IPS-11a (cell line): ENCODE measurements around the gene ERC1.
"Not testable (repeated sequence)": the region's sequence is repeated elsewhere in the genome, so short reads cannot be mapped to it uniquely, and the experiment has no call there.

Experiments
- H3K4me3 ChIP-seq: one replicate; pipeline ENCODE4 v1.5.1; 2013; ENCODE audit warnings: low read depth, low read length, control low read depth

Gene ERC1

GRCh38 chr12:1069846-1070245 lies 78.8 kb downstream of the ERC1 start:
- H3K4me3 ChIP-seq: no peak overlapping the region

DNA sequence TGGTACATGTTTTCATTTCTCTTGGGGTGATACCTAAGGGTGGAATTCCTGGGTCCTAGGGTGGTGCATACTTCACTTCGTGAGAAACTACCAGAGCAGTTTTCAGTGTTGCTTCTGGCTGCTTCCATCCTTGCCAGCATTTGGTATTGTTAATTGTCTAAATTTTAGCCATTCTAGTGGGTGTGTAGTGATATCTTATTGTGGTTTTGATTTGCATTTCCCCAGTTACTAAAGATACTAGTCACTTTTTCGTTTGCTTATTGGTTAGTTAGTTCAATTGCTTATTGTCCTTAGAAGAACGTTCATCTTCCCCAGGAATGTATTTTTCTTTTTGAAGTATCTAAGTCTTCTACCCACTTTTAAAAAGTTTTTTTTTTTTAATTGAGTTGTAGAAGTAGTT lies 80.2 kb downstream of the ERC1 start:
- H3K4me3 ChIP-seq: no peak overlapping the region

- no peak overlapping the region for H3K4me3 ChIP-seq
These were observed 82.6 kb downstream of the ERC1 start for GRCh38 chr12:1073652-1074051.

DNA sequence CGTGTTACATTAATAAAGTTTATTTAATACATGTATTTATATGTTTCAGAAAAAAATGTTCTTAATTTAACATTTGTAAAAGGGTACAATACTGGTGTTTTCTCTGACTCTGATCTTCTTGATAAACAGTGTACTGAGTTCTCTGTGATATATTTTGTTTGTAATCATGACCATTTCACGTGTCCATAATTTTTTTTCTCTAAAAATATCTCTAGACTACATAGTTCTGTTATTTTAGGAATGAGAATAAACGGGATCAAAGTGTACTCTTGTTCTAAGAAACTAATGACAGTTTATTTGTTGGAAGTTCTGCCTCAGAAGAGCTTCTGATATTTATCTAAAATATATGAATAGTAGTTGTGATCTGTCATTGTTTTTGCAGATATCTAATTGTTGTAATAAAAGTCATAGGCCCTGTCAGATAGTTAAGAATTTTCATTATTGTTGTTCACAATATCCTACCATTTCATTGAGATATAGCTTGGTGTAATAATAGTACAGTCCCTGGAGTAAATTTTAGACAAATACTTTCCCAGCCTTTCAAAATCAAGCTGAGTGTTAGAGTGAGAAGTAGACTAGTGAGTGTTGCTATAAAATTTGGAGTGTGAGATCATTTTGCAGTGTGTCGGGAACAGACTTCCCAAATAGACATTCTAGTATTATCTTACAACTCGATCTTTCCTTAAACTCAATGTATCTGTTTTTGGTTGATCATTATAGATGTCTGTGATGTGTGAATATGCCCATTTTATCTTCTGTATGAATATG lies 86.2 kb downstream of the ERC1 start:
- H3K4me3 ChIP-seq: no peak overlapping the region

DNA sequence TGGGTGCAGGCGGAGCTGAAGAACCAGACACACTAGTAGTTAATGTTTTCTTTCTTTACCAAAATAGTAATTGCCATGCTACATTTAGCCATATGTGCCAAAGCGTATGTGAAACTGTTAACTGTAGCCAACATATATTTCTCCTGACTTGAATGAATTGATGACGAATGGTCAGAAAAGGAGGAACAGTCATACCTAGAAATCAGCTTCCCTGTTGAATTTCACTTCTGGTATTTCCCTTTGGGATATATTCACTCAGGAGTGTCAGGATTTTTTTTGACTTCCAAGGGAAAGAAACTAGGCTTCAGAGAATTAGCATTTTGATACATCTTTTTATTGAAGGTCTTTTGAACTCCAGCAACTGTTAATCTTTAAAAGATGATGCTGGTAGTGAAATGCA lies 87.0 kb downstream of the ERC1 start:
- no peak overlapping the region for H3K4me3 ChIP-seq

- H3K4me3 ChIP-seq: no peak overlapping the region
These were observed 89.6 kb downstream of the ERC1 start for GRCh38 chr12:1080520-1081223.

GRCh38 chr12:1083151-1083888 lies 92.3 kb downstream of the ERC1 start:
- no peak overlapping the region for H3K4me3 ChIP-seq

- no peak overlapping the region for H3K4me3 ChIP-seq
These were observed 92.9 kb downstream of the ERC1 start for GRCh38 chr12:1083889-1084262.

DNA sequence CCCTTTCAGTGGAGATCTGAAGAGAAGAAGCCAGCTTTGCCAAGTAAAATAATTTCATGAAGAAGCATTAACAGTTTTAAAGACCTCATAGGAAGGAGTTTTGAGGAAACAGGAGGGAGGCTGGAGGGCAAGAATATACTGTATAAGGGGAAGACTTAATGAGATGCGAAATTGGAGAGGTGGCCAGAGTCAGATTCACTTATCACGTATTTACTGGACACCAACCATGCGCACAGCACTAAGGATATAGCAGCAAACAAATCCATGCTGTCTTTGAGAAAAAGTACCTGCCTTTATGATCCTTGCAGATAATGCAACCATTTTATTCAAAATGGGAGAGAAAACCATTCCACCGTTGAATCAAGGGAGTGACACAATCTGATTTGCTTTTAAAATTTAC lies 100.3 kb downstream of the ERC1 start:
- H3K4me3 ChIP-seq: no peak overlapping the region

DNA sequence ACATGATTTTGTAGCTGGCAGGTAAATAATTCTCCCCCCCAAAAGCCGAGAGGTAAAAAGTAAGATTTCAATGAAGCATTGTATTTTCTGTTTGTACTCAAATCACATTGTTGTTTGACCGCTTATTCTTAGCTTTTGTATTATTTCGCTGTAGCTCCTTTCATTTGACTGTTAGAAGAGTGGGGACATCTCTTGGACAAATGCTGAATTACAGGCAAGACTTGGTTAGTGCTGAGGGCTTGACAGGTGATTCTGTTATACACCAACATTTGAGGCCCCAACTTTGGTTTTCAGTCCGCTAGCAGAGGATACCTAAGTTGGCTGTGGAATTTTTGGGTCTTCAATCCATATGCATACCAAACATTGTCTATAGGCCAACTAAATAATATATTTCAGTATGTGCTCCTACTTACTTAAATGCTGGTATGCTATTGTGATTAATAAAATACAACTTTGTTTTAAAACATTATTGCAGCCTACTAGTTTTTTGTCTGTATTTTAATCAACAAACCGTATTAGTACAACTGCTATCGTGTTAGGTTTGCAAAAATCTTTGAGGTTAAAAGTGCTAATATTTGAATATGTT lies 102.2 kb downstream of the ERC1 start:
- H3K4me3 ChIP-seq: no peak overlapping the region

DNA sequence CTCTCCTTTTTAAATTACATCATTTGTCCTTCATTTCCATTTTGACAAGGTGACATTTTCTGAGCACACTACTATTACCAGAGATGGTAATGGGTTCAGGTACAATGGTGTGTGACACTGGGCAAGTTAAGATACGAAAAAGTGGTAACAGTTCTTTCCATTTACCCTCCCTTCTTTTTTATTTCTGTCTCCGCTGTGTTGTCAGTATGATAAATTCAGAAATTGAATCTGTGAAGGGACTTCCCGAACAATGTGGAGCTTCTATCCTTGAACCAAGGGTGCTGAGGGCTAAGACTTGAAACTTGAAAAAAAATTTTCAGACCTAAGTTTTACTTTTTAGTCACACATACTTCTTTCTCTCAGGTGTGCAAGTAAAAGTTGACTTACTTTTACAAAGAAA lies 103.7 kb downstream of the ERC1 start:
- no peak overlapping the region for H3K4me3 ChIP-seq

DNA sequence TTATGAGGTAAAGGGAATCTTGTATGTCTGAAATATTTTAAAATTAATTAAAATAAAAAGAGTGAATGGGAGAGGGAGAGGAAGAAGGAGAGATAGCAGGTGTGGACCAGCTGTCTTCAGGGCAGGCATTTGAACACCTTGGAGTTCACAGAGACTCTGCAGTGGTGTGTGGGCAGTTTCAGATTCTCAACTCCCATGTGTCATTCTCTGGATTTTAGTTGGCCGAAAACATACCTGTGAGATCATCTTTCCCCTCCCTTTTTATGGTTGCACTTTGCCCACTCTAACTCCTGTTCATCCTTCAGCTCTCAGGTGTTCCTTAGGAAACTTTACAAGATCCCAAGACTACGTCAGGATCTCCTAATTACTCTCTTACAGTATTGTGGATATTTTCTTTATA lies 108.1 kb downstream of the ERC1 start:
- no peak overlapping the region for H3K4me3 ChIP-seq

DNA sequence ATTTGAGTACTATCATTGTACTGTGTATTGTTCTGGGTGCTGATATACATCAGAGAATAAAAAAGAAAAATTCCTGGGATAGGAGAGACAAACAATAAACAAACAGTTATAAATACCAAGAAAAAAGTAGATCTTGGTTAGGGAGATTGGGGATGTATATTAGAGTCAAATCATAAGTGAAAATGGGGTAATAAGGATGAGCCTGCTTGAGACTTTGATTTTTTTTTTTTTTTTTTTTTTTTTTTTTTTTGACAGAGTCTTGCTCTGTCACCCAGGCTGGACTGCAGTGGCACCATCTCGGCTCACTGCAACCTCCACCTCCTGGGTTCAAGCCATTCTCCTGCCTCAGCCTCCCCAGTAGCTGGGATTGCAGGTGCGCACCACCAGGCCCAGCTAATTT lies 108.6 kb downstream of the ERC1 start:
- not testable (repeated sequence) for H3K4me3 ChIP-seq

DNA sequence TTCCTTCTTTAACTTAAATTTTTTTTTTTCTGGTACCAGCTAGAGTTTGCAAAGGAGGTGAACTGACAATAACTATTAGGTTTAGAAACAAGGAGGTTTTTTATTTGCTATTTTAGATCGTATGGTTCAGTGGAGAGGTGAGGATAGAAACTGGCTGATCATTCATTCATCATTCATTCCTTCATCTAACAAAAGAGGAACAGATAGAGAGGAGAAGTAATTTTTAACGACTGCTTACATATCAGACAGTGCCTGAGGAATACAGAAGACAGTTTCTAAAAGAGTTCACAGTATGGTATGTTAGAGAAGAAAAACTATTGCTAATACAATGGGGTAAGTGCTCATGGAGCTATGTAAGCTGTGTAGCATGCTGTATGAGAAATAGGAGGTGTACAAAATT lies 111.1 kb downstream of the ERC1 start:
- H3K4me3 ChIP-seq: no peak overlapping the region

DNA sequence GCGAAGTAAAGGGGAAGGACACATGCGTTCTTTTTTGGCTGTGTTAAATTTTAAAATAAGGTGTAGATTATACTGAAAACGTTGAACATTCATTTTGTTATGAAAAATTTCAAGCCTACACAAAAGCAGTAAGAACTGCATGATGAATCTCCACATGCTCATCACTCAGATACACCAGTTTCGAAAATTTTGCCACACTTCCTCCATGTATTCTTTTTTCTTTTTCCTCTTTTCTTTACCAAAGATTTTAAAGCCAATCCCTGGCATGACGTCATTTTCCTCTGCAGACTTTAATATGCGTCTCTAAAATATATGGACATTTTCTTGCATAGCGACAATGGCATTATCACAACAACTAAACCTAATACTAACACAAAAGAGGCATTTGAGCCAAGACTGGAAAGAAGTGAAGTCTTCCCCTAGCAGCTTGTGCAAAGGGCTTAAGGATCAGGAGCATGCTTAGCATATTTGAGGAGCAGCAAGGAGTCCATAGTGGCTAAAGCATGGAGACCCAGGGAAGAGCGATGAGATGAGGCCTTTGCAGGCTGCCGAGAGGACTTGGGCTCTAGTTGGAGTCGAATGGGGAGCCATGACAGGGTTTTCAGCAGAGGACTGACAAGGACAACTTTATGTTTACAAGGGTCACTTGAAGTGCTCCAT lies 111.9 kb downstream of the ERC1 start:
- H3K4me3 ChIP-seq: no peak overlapping the region

GRCh38 chr12:1103632-1104031 lies 112.6 kb downstream of the ERC1 start:
- H3K4me3 ChIP-seq: no peak overlapping the region

DNA sequence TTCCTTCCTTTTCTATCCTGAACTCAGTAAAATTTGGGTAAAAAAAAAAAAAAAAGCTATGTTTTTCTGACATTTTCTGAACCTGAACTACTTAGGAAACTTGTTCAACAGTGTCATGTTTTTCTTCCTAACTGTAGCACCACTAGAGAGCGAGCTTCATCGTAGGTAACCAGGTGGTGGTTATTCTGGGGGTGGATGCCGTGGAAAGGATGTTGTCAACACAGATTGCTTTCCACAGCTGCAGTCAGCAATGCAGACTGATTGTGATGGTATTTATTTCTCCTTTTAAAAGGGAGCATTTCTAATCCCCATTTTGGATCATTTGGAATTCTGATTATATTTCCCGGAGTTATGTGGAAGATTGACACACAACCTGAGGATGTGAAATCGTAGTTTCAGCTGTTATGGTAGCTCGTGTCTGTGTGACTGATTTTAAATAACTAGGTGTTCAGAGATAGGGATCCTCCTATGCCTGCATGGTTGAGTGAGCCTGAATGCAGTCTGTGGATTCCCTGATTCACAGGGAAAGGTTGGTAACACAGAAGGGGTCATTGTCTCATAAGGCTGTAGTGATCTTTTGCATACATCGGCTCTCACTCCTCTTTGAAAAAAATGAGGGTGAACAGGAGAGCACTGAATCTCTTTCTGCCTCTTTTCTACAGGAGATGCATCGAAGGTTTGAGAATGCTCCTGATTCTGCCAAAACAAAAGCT lies 113.2 kb downstream of the ERC1 start:
- no peak overlapping the region for H3K4me3 ChIP-seq

- H3K4me3 ChIP-seq: no peak overlapping the region
These were observed 116.6 kb downstream of the ERC1 start for GRCh38 chr12:1107669-1108068.

- no peak overlapping the region for H3K4me3 ChIP-seq
These were observed 117.3 kb downstream of the ERC1 start for GRCh38 chr12:1108276-1108675.

DNA sequence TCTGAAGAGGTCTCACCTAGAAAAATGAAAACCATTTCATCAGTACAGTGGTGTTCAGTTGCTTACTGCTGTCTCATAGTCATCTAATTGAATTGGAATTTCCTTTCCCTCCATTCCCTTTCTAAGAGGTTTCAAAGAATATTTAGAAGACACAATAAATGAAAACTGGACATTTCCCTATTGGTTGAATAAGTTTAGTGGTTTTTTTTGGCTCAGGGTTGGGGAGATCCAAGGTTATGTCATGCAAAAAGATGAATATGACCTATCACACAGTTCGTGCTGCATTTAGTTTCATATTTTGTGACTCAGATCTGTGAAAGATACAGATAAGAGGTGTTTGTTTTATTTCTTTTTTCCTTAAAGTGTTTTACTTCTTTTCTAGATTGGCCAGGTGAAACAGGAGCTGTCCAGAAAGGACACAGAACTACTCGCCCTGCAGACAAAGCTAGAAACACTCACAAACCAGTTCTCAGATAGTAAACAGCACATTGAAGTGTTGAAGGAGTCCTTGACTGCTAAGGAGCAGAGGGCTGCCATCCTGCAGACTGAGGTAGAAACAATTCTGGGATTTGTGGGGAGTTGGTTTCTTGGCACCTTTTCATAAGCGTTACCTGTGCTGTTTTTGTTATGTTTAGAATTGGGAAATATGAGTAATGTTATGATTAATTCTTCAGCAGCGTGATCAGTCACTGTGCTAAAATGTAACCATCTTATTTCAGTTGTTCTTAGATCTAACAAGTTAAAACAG lies 124.6 kb downstream of the ERC1 start:
- H3K4me3 ChIP-seq: no peak overlapping the region
